CD1c-positive myeloid dendritic cell (primary cell): ENCODE measurements around the gene GALNT9.
A peak's percentile ranks its signal among the peaks of the same experiment; 100 is the strongest.

Experiments
- DNase-seq: peaks from one replicate; pipeline ENCODE4 v3.0.0-alpha.2; 2016; ENCODE audit errors: extremely low spot score

The GALNT9 gene

DNA sequence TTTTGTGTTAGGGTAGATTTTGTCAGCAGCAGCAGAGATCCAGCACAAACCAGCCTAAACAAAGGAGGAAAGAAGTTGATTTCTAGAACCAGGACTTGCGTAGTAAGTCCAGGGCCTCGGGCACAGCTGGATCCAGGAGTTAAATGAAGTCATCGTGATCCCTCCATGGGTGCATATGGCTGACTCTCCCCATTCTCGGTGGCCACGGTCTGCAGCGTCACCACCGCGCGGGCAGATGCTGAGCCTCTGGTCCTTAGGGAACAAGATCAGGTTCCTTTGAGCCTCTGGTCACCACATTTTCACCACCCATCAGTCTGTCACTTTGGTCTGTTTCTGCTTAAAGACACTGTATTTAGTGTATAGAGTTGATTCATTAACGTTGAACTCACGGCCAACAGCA is 14.8 kb upstream of the GALNT9 start:
- DNase-seq: no peak

DNA sequence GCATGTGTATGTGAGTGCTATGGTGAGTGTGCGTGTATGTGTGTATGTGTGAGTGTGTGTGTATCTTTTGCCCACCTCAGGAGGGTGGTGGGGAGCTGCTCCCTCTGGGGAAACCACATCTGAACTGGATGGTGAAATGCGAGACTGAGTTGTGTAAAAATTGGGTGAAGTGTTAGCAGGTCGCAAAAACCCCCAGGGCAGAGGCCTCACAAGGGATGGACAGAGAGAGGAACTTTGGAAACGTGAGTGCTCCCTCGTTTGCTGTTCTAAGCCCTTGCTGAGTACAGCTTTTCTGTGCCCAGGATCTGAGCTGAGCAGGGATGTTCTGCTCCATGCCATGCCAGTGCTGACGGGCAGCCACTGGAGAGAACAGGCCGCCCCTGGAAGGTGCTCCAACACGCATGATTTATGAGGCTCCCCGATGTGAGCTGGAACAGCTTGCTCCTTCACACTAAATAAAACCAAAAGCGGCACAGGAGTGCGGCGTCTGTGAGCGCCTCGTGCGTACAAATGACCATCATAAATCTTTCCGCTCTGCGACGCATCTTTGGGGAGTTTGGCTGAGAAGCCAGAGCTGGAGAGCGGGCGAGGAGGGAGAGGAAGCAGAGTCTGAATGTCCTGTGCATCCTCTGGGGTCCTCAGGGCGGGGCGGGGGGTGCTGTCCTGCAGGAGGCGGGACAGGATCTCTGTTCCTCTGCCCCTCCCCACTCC is 14.1 kb upstream of the GALNT9 start:
- DNase-seq: no peak

DNA sequence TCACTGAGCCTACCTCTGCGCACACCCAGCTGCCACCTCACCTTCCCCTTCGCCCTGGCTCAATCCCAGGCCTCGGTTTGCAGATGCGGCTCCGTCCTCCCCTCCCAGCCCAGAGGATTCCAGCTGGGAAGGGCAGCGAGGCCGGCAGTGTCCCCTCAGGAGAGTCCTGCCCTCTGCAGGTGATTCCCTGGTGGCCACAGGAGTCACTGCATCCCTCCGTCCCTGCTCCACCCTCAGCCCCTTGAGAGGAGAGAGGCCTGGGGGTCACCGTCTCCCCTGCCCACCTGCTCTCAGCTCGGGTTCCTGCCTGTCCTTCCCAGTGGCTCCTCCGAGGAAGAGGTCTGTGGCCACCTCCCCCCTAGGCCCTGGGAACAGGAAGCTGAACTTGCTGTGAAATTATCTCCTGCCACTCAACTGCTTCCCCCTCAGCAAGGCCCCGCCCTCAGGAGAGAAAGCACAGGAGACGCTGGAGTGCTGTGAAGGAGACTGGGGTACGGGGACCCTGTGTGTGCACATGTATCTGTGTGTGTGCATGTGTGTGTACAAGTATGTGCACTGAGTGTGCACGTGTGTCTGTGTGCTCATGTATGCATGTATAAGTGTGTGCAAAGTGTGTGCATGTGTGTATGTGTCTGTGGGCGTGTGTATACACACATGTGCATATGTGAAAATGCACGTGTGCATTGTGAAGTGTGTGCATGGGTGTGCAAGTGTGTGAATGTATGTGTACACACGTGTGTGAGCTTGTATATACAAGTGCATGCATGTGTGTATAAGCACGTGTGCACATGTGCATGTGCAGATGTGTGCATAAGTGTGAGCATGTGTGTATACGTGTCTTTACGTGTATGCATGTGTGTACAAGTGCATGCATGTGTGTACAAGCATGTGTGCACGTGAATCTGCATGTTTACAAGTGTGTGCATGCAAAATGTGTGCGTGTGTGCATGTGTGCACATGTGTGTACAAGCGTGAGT is 13.2 kb upstream of the GALNT9 start:
- peak; percentile 19 for DNase-seq

DNA sequence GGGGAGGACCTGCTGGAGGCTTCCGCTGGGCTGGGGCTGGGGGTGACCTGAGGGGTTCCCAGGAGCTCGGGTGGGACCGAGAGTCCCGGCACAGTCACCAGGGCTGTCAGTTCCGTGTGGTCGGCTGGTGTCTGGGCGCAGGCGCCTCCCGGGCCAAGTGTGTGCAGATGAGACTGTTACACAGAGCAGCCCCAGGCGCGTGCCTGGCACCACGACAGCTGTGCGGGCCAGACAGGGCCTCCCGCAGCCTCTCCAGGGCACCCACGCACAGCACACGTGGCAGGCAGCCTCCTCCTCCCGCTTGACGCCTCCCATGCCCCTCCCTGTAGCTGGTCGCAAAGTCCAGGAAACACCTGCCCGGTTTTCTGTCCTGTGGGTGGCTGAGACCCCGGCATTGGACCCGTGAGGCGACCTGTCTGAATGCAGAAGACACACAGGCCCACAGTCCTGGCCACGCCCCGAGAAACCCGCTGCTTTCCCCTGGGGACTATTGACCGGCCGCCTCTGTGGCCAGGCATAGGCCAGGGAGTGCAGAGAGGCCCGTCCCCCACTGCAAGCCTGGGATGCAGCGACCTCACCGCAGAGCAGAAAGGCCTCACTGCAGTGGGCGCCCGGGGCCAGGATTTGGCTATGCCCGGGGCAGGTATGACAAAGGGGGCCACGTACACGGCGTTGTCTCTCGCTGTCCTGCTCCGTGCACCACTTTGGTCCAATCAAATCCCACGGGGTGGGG is 12.1 kb upstream of the GALNT9 start:
- no peak for DNase-seq

DNA sequence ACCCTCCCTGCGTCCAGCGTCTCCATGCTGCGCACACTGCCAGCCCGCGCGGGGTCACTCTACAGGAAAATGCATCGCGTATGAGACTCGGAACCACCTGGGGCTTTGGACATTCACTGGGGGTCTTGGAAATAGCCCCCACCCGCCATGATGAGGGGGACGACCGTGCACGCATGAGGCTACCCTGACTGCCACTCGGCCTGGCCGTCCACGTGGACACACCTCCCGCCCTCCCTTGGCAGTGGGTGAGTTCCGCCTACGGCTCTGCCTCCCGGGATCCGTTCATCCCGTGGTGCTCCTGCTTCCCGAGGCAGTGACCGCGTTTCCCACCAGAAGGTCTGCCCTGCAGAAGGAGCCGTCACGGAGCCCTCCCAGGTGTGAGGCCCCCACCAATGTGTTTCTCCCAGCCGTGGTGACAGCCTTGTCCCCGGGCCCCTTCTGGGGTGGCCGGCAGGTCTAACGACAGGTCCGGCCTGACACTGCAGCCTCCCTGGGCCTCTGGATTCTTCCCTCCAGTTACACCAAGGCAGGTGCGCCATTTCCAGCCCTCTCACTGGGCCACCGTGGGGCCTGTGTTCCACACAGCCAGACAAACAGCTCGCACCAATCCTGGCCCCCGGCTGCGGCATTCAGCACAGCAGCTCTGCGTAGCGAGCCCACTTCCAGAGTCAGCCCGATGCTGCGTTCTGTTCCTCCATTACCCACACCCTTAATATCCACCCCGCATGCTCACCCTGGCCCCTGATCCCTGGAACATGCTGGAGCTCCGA is 11.1 kb upstream of the GALNT9 start:
- no peak for DNase-seq

DNA sequence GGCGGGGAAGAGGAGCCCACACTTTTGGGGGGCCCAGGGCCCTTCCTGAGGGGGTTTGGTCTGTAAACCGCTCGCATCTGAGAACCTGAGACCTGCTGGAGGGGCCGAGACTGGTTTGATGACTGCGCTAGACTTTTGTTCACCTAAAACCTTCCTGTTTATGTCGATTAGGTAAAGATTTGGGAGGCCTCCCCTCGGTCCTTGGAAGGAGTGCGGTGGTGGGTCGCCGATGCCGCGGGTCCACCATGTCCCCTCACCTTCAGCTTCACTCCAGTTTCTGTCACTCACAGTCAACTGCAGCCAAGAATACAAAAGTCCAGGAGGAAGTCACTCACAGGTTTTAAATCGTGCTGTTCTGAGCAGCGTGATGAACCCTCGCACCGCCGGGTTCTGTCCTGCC is 10.5 kb upstream of the GALNT9 start:
- DNase-seq: no peak

DNA sequence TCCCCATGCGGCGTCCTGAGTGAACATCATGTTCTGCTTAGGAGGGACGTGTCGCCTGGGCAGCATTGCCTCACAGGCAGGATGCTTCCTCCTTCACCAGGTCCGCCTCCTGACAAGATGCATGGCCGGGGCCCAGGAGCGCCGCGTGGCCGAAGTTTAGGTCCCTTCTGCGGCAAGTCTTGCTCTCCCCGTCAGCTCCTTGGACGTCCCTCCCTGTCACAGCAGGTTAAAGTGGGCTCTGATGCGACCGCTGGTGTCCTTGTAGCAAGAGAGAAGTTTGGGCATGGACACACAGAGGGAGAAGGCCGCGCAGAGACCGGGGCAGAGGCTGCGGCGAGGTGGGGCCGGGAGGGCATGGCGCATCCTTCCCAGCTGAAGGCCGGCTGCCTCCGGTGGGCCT is 9.4 kb upstream of the GALNT9 start:
- no peak for DNase-seq

DNA sequence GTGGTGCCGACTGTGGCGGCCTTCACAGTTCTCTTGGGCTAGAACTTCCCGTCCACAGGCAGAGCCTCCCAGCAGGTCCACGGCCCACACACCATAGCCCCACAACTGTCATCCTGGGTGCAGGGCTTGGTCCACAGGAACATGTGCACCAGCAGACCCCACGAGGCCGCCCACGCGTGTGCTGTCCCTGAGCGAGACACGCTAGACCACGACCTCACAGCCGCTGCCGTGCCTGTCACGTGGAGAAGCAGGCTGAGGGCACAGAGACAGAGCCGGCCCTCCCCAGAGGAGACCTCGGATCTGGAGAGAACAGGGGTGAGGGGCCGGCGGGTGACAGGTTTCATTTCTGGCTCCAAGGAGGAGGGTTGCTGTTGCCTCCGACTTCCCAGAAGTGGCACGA is 8.9 kb upstream of the GALNT9 start:
- no peak for DNase-seq

DNA sequence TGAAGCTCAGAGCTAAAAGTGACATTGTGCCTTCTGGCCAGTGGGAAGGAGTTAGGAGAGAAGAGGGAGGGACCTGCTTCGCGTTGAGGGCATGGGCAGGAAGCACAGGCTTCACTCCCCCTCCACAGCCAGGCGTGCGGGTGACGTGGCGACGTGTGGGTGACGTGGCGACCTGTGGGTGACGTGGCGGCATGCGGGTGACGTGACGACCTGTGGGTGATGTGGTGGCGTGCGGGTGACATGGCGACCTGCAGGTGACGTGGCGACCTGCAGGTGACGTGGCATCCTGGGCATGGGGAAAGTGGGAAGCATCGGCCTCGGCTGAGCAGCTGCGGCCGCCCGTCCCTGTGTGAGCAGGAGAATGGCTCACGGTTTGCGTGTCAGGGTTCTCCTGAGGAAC is 8.2 kb upstream of the GALNT9 start:
- DNase-seq: no peak

DNA sequence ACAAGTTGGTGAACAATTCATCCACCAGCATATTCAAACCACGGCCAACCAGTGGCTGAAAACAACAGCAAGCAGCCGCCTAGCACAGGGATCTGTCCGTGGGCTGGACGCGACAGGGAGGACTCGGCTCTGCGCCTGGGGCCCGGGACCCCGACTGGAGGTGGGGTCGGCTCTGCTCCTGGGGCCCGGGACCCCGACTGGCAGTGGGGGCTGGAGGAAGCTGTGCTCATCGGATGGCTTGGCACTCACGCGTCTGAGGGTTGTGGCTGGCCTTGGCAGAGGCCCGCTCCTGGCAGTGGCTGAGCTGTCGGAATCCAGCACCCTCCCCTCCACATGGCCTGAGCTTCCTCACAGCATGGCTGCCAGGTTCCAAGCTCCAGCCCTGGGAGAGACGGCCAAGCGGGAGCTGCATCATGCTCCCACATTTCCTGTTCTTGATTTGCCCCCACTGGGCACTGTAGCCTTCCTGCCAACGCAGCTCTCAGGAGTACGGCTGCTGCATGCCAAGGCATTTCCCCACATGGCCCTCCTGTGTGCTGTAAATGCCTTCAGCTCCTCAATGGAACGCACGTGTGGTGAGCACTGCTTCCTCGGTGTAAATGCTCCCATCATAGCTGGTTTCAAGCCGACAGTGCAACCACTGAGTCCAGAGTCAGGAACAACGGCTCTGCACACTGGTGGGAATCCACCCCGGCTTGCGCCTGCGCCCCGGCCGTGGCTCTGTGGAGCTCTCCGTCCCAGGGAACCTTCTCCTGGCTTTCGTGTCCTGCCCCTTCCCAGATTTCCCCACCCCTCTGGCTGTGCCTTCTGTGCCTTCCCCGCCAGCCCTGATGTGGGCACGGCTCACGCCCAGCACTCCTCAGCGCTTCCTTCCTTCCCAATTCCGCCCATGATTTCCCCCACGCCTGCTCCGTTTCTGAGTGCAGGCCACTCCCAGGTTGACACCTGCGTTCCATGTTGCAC is 7.3 kb upstream of the GALNT9 start:
- DNase-seq: no peak

DNA sequence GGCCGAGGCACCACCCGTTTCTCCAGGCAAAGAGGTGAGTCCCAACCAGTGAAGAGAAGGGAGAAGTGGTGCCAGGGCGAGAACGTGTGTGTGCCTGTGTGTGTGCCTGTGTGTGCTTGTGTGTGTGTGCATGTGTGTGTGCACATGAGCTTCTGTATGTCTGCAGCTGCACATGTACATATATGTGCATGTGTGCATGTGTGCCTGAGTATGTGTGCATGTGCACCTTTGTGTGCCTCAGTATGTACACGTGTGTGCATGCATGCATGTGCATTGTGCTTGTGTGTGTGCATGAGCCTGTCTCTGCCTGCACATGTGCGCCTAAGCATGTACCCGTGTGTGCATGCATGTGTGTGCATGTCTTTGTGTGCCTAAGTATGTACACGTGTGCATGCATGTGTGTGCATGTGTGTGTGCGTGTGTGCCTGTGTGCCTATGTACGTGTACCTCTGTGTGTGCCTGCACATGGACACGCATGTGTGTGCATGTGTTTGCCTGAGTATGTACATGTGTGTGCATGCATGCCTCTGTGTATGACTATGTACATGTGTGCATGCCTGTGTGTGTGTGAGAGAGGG is 5.9 kb upstream of the GALNT9 start:
- DNase-seq: no peak

DNA sequence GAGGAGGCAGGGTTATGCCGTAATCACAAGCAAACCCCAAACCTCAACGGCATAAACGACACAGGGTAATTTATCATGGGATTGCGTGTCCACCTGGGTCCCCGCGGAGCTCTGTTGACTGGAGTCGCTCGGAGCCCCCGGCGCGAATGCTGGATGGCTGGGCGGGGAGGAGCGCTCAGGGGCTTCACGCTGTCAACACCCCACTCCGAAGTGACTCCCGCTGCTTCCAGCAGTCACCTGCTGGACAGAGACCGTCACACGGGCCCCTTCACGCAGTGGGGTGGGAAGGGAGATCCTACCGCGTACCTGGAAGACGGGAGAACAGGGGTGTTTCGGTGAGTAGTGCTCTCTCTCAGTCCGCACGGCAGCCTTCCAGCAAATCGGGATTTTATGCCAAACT is 4.4 kb upstream of the GALNT9 start:
- DNase-seq: no peak

DNA sequence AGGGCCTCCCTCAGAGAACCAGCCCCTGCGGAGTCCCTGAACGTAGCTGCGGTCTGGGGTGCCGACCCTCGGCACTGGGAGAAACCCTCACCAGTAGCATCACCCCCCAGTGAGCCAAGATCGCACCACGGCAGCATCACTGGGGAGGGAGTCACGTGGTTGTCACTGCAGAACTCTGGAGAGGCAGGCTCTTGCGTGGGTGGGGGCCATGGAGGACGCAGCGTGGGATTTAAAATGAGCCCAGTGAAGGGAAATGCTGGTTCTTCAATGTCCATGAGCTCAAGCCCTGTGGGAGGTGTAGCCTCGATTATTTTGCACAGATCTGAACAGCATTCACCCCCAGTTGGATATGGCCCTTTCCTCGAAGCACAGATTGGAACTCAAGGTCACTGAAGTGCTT is 3.9 kb upstream of the GALNT9 start:
- DNase-seq: no peak

DNA sequence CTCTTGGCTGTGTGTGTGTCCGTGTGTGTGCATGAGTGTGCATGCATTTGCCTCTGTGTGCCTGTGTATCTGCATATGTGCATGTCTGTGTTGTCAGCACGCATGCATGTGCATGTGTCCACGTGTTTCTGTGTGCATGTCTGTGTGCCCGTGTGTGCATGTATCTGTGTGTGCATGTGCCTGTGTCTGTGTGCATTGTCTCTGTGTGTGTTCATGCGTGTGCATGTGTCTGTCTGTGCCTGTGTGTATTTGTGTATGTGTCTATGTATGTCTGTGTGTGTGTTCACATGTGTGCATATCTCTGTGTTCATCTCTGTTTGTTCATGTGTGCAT is 1.1 kb upstream of the GALNT9 start:
- DNase-seq: no peak

DNA sequence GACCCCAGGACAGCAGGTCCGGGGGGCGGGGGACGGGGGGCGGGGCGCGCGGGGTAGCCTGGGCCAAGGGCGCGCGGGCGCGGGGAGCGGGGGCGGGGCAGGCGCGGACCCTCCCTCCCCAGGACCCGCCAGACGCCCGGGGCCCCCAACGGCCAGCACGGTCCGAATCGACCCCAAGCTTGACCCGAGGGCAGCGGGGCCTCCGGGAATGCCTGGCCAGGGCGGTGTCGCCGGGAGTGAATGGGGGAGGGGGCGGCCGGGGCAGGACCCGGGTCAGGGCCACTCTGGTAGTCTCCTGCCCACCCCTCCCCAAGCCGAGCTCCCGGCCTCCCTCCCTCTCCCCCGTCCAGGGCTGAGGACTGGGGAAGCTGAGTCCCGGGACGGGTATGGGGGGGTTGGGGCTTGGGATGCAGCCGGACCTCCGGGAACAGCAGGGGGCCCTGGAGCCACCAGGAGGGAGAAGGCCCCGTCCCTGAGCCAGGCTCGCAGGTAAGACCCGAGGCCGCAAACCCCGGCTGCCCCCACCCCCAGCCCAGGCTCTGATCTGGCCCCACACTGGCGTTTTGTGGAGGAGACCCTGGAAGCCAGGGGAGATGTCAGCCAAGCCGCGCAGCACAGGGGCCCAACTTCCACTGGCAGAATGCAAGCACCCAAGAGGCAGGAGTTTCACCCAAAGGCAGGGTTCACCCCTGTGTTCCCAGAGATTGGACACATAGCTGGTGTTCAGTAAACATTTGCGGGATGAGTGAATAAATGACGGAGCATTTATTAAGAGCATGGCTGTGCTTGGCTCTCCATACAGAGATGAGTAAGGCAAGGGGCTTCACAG is 545 bp upstream of the GALNT9 start:
- no peak for DNase-seq

DNA sequence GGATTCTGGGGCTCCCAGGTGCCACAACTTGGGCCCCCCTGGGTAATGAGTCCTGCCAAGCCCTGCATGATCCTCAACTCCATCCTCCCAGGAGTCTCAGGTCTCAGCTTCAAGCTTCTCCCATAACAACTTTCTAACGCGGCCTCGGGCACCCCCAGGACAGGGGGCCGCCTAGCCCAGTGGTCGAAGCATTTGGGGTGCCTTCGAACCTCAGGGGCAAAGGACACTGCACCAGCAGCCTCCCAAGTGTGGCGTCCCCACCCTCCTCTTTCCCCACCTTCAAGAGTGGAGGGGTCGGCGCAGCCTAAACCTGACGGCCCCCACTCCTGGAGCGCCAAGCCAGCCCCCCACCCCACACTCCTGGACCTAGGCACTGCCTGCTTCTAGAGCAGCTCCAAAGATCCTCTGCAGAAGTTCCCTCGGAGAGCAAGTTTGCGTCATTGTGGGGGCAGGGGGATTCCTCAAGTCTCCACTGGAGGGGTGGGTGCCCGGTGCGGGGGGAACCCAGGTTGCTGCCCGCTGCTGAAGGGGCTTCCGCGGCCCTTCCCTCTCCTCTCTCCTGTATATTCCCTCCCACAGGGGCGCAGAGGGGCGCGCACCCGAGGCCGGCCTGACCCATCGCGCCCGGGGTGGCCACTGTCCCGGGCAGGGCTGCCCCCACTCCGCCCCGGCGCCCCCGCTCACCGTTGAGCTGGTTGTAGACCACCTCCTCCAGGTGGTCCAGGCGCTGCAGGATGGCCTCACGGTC is 933 bp downstream of the GALNT9 start:
- DNase-seq: no peak

DNA sequence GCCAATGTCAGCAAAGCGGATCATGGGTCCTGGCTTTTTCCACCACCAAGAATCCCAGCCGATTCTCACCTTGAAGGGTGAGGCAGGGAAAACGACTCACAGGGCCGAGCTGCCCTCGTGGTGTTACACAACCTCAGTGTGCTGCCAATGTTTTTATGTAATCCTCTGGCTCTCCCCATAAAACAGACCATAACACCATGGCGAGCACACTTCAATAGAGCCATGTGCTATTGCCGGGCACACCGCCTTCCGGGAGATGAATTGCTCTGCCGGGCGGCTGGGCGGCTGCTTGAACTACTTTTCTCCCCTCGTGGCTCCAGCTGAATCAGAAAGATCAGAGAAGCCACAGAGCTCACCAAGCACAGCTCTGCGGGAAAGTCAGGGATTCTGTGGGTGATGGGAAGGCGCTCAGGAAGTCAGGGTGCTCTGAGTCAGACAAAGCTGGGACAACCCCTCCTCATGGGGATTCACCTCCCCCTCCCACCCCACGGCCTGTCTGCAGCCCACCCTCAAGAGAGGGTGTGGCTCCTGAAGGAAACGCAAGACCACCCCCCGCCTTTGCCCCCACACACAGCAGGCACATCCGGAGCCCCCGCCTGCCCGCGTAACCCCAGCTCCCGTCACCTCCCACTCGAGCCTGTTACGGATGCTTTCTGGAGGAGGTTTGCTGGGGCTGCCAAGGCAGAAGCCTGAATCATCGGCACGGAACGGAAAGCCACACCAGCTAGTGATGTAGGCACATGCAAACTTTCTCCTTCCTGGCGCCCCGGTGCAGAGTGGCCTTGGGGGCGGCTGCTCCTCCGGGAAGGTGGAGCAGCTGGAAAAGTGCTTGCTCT is 1.8 kb downstream of the GALNT9 start:
- DNase-seq: peak; percentile 29

DNA sequence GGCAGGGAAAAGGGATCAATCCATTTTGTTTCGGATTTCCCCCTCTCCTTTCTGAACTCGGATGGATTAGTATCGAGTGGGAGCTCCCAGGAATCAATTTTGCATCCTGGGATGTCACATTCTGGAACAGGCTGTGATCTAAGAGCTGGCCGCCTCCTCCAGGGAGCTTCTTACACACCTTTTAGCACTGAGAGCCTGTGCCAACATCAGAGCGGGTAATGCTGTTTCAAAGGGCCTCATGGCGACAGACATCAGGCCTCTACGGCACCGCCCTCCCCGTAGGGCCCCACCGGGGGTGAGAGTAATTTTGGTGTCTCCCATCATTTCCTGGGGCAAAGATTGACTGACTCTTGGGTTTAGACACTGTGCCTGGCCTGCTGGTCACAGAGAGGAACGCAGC is 2.7 kb downstream of the GALNT9 start:
- DNase-seq: no peak
